SK-N-SH treated with all-trans-retinoic acid at 6 μM for 48 hours (cell line): ENCODE measurements around the gene SCYGR1.

Source experiments
- ATAC-seq: fragments of 200-7000 bp; cut with Tn5 transposase; 3 replicates; pipeline ENCODE4 v1.9.1; 2020; ENCODE audit warnings: mild to moderate bottlenecking, moderate library complexity
- ARNTL ChIP-seq: fragments of 450-650 bp; formaldehyde crosslinking; IDR thresholded peaks from 2 replicates; pipeline ENCODE4 v1.5.0; 2020; ENCODE audit warnings: low read depth, mild to moderate bottlenecking, moderate library complexity, borderline replicate concordance
- BACH2 ChIP-seq: fragments of 250-450 bp; sonication (Bioruptor Pico); IDR thresholded peaks from 2 replicates; pipeline ENCODE4 v1.9.0; 2021; ENCODE audit warnings: mild to moderate bottlenecking, borderline replicate concordance
- CREB5 ChIP-seq: fragments of 250-450 bp; sonication (Bioruptor Pico); IDR thresholded peaks from 2 replicates; pipeline ENCODE4 v1.5.1; 2020; ENCODE audit warnings: low read depth, mild to moderate bottlenecking, moderate library complexity
- CSDC2 ChIP-seq: fragments of 250-450 bp; sonication (Bioruptor Pico); IDR thresholded peaks from 2 replicates; pipeline ENCODE4 v1.5.0; 2020; ENCODE audit warnings: mild to moderate bottlenecking, moderate library complexity
- CSRNP3 ChIP-seq: fragments of 250-450 bp; sonication (Bioruptor Pico); IDR thresholded peaks from 2 replicates; pipeline ENCODE4 v1.5.1; 2021; ENCODE audit warnings: mild to moderate bottlenecking, moderate library complexity
- ISL1 ChIP-seq: fragments of 250-450 bp; sonication (Bioruptor Pico); IDR thresholded peaks from 2 replicates; pipeline ENCODE4 v2.1.2; 2022; ENCODE audit warnings: mild to moderate bottlenecking, moderate library complexity
- OSR1 ChIP-seq: fragments of 250-450 bp; sonication (Bioruptor Pico); IDR thresholded peaks from 2 replicates; pipeline ENCODE4 v1.8.0; 2022; ENCODE audit warnings: moderate library complexity, mild to moderate bottlenecking, inconsistent platforms
- POU6F1 ChIP-seq: fragments of 250-450 bp; sonication (Bioruptor Pico); IDR thresholded peaks from 2 replicates; pipeline ENCODE4 v1.8.0; 2021; ENCODE audit warnings: low read depth, mild to moderate bottlenecking, moderate library complexity, borderline replicate concordance
- RARB ChIP-seq: fragments of 250-450 bp; sonication (Bioruptor Pico); IDR thresholded peaks from 2 replicates; pipeline ENCODE4 v1.8.0; 2021; ENCODE audit warnings: mild to moderate bottlenecking, moderate library complexity
- TOX ChIP-seq: fragments of 250-450 bp; sonication (Bioruptor Pico); IDR thresholded peaks from 2 replicates; pipeline ENCODE4 v1.8.0; 2021; ENCODE audit warnings: mild to moderate bottlenecking, moderate library complexity, borderline replicate concordance
- TSHZ2 ChIP-seq: fragments of 250-450 bp; sonication (Bioruptor Pico); IDR thresholded peaks from 2 replicates; pipeline ENCODE4 v1.5.0; 2020; ENCODE audit warnings: mild to moderate bottlenecking, moderate library complexity
- ZC3H10 ChIP-seq: fragments of 250-450 bp; sonication (Bioruptor Pico); IDR thresholded peaks from 2 replicates; pipeline ENCODE4 v1.5.1; 2021; ENCODE audit warnings: mild to moderate bottlenecking, moderate library complexity
- ZFP30 ChIP-seq: fragments of 450-650 bp; formaldehyde crosslinking; IDR thresholded peaks from 2 replicates; pipeline ENCODE4 v1.5.0; 2022; ENCODE audit warnings: mild to moderate bottlenecking, moderate library complexity
- ZNF565 ChIP-seq: fragments of 450-650 bp; formaldehyde crosslinking; conservative IDR thresholded peaks from 2 replicates; pipeline ENCODE4 v1.5.0; 2020; ENCODE audit warnings: low read depth, mild to moderate bottlenecking, moderate library complexity
- ZNF70 ChIP-seq: fragments of 450-650 bp; formaldehyde crosslinking; IDR thresholded peaks from 2 replicates; pipeline ENCODE4 v1.5.0; 2020; ENCODE audit warnings: mild to moderate bottlenecking, moderate library complexity
- ZNF8 ChIP-seq: fragments of 450-650 bp; formaldehyde crosslinking; IDR thresholded peaks from 2 replicates; pipeline ENCODE4 v1.5.0; 2020; ENCODE audit warnings: mild to moderate bottlenecking, moderate library complexity

Gene SCYGR1

GRCh38 chr2:227398684-227399670, 11.2 kb upstream of the SCYGR1 start:
- no peak for TF ChIP-seq POU6F1 (CRISPR knock-in tag)
- no peak for TF ChIP-seq OSR1 (CRISPR knock-in tag)
- TF ChIP-seq BACH2 (CRISPR knock-in tag), result no peak
- no peak for TF ChIP-seq ZNF70
- no peak for TF ChIP-seq RARB
- no peak for TF ChIP-seq ZNF565 (CRISPR knock-in tag)
- no peak for TF ChIP-seq ISL1
- TF ChIP-seq, all 23 proteins: peak for 0
- ATAC-seq, result no peak

GRCh38 chr2:227397562-227397961, 9.8 kb upstream of the SCYGR1 start:
- TF ChIP-seq ZC3H10 (CRISPR knock-in tag), result no peak
- no peak for TF ChIP-seq CSDC2
- no peak for TF ChIP-seq RARB
- TF ChIP-seq POU6F1 (CRISPR knock-in tag), result no peak
- TF ChIP-seq TSHZ2 (CRISPR knock-in tag), result no peak
- no peak for TF ChIP-seq CREB5
- no peak for TF ChIP-seq ZNF8 (CRISPR knock-in tag)
- no peak for TF ChIP-seq TOX (CRISPR knock-in tag)
- TF ChIP-seq CSRNP3, result no peak
- TF ChIP-seq ZFP30 (CRISPR knock-in tag), result no peak
- ATAC-seq, result no peak

- ATAC-seq, result no peak
- TF ChIP-seq TOX (CRISPR knock-in tag), result no peak
- no peak for TF ChIP-seq ARNTL (CRISPR knock-in tag)
- TF ChIP-seq BACH2 (CRISPR knock-in tag), result no peak
- TF ChIP-seq CREB5, result no peak
- no peak for TF ChIP-seq OSR1 (CRISPR knock-in tag)
- TF ChIP-seq CSRNP3, result no peak
- TF ChIP-seq CSDC2, result no peak
These were observed 7.8 kb upstream of the SCYGR1 start for GRCh38 chr2:227395556-227395955.
